Mammary epithelial cell (primary cell): ENCODE data around the gene ARSK.
A peak's percentile ranks its signal among the peaks of the same experiment; 100 is the strongest.

ENCODE experiments used
- EZH2 ChIP-seq: IDR thresholded peaks from 2 replicates; pipeline ENCODE4 v1.6.1; 2012; ENCODE audit warnings: low read length, inconsistent platforms, borderline replicate concordance
- TF ChIP-seq, protein P1 (sequence below), 2 donors: IDR thresholded peaks in 1 of 2; conservative IDR thresholded peaks in 1 of 2; 2 replicates each; pipeline ENCODE4 v1.5.1; 2011 to 2012; ENCODE audit warnings: inconsistent platforms in 2 of 2, low read length in 2 of 2, mild to moderate bottlenecking in 2 of 2, control low read depth in 1 of 2, low read depth in 1 of 2; ENCODE audit not compliant: insufficient read depth in 1 of 2; ENCODE audit errors: extremely low read depth in 1 of 2

DNA sequence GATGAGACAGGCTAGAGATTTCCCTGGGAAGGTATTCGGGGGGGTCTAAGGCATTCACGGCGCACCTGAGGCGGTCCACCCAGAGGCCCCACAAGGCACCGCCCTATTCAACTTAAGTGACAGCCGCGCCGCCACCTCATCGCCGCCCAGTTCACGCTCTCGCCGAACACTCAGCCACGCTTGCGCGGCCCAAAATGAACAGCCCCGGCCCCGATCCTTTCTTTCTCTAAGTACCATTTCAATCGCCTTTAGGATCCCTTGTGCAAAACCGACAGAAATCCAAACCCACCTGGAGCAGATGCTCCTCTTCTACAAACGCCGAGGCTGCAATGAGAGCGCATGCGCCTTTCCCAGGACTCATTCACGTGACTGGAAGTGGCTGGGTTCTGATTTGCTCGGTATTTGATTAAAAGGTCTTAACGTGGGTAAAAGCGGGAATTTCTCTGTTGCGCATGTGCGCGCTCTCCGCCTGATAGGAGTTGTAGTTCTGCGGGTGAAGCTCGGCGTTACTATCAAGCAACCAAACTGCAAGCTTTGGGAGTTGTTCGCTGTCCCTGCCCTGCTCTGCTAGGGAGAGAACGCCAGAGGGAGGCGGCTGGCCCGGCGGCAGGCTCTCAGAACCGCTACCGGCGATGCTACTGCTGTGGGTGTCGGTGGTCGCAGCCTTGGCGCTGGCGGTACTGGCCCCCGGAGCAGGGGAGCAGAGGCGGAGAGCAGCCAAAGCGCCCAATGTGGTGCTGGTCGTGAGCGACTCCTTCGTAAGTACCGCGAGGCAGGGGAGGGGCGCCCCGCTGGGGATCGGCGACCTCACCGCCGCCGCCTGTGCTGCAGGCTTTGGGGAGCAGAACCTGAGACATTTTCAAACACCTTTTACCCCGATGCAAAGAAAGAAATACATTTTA lies at the start of gene ARSK, which contains the start of gene SKIC3:
- TF ChIP-seq, protein P1, sequence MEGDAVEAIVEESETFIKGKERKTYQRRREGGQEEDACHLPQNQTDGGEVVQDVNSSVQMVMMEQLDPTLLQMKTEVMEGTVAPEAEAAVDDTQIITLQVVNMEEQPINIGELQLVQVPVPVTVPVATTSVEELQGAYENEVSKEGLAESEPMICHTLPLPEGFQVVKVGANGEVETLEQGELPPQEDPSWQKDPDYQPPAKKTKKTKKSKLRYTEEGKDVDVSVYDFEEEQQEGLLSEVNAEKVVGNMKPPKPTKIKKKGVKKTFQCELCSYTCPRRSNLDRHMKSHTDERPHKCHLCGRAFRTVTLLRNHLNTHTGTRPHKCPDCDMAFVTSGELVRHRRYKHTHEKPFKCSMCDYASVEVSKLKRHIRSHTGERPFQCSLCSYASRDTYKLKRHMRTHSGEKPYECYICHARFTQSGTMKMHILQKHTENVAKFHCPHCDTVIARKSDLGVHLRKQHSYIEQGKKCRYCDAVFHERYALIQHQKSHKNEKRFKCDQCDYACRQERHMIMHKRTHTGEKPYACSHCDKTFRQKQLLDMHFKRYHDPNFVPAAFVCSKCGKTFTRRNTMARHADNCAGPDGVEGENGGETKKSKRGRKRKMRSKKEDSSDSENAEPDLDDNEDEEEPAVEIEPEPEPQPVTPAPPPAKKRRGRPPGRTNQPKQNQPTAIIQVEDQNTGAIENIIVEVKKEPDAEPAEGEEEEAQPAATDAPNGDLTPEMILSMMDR (conservative IDR thresholded peaks at IDR 0.05 in 1 of 2, IDR thresholded peaks at IDR 0.05 in 1 of 2; ENCODE audit: extremely low read depth in 1 of 2, insufficient read depth in 1 of 2, low read depth in 1 of 2, low read length in 2 of 2) = peak; percentile 25 to 56
- no peak for TF ChIP-seq EZH2
